ENCODE results near the gene PTPN11.
"Not testable (repeated sequence)": the region's sequence is repeated elsewhere in the genome, so short reads cannot be mapped to it uniquely, and the experiment has no call there.

PTPN11 gene

GRCh38 chr12:112447106-112447505 is 28.4 kb downstream of the PTPN11 start:
- DNase-seq (ENCODE audit: low read depth in 1 of 2, low spot score in 1 of 2): no peak

- DNase-seq (ENCODE audit: low read depth in 1 of 2, low spot score in 1 of 2): not testable (repeated sequence)
These were observed 29.4 kb downstream of the PTPN11 start for GRCh38 chr12:112448165-112448564.

GRCh38 chr12:112450725-112451124 is 32.0 kb downstream of the PTPN11 start:
- no peak for DNase-seq (ENCODE audit: low read depth in 1 of 2, low spot score in 1 of 2)

- DNase-seq (ENCODE audit: low read depth in 1 of 2, low spot score in 1 of 2): no peak
These were observed 37.3 kb downstream of the PTPN11 start for GRCh38 chr12:112456029-112456428.

- not testable (repeated sequence) for DNase-seq (ENCODE audit: low read depth in 1 of 2, low spot score in 1 of 2)
These were observed 38.4 kb downstream of the PTPN11 start for GRCh38 chr12:112457142-112457541.

GRCh38 chr12:112458330-112458729 is 39.6 kb downstream of the PTPN11 start:
- DNase-seq (ENCODE audit: low read depth in 1 of 2, low spot score in 1 of 2): no peak

GRCh38 chr12:112458751-112459150 is 40.0 kb downstream of the PTPN11 start:
- DNase-seq (ENCODE audit: low read depth in 1 of 2, low spot score in 1 of 2): no peak

GRCh38 chr12:112463478-112463877 is 44.7 kb downstream of the PTPN11 start:
- DNase-seq (ENCODE audit: low read depth in 1 of 2, low spot score in 1 of 2): no peak

- DNase-seq (ENCODE audit: low read depth in 1 of 2, low spot score in 1 of 2): no peak
These were observed 45.9 kb downstream of the PTPN11 start for GRCh38 chr12:112464605-112465004.

- no peak for DNase-seq (ENCODE audit: low read depth in 1 of 2, low spot score in 1 of 2)
These were observed 47.3 kb downstream of the PTPN11 start for GRCh38 chr12:112466011-112466422.

GRCh38 chr12:112466835-112467234 is 48.1 kb downstream of the PTPN11 start:
- DNase-seq (ENCODE audit: low read depth in 1 of 2, low spot score in 1 of 2): no peak

GRCh38 chr12:112468046-112468445 is 49.3 kb downstream of the PTPN11 start:
- no peak for DNase-seq (ENCODE audit: low read depth in 1 of 2, low spot score in 1 of 2)

- DNase-seq (ENCODE audit: low read depth in 1 of 2, low spot score in 1 of 2): no peak
These were observed 54.3 kb downstream of the PTPN11 start for GRCh38 chr12:112473056-112473455.

- DNase-seq (ENCODE audit: low read depth in 1 of 2, low spot score in 1 of 2): no peak
These were observed 60.7 kb downstream of the PTPN11 start for GRCh38 chr12:112479413-112479812.

GRCh38 chr12:112480931-112481330 is 62.2 kb downstream of the PTPN11 start:
- DNase-seq (ENCODE audit: low read depth in 1 of 2, low spot score in 1 of 2): no peak

- DNase-seq (ENCODE audit: low read depth in 1 of 2, low spot score in 1 of 2): no peak
These were observed 64.0 kb downstream of the PTPN11 start for GRCh38 chr12:112482733-112483132.

- DNase-seq (ENCODE audit: low read depth in 1 of 2, low spot score in 1 of 2): no peak
These were observed 67.6 kb downstream of the PTPN11 start for GRCh38 chr12:112486361-112486760.

- no peak for DNase-seq (ENCODE audit: low read depth in 1 of 2, low spot score in 1 of 2)
These were observed 69.6 kb downstream of the PTPN11 start for GRCh38 chr12:112488257-112488876.

- DNase-seq (ENCODE audit: low read depth in 1 of 2, low spot score in 1 of 2): no peak
These were observed 70.7 kb downstream of the PTPN11 start for GRCh38 chr12:112489456-112489855.

- DNase-seq (ENCODE audit: low read depth in 1 of 2, low spot score in 1 of 2): no peak
These were observed 77.7 kb downstream of the PTPN11 start for GRCh38 chr12:112496496-112496895.

GRCh38 chr12:112498580-112498979 is 79.8 kb downstream of the PTPN11 start:
- DNase-seq (ENCODE audit: low read depth in 1 of 2, low spot score in 1 of 2): no peak

GRCh38 chr12:112503512-112503911 is 84.8 kb downstream of the PTPN11 start:
- DNase-seq (ENCODE audit: low read depth in 1 of 2, low spot score in 1 of 2): no peak

GRCh38 chr12:112506513-112507166 is 87.9 kb downstream of the PTPN11 start:
- DNase-seq (ENCODE audit: low read depth in 1 of 2, low spot score in 1 of 2): no peak
